Hematopoietic multipotent progenitor cell treated with erythropoietin and hydrocortisone succinate and interleukin-3 and kit ligand, for 17 days (in vitro differentiated cells): ENCODE data around the gene GPR3.
A peak's percentile ranks its signal among the peaks of the same experiment; 100 is the strongest.

ENCODE experiments used
- DNase-seq: peaks from one replicate; pipeline ENCODE4 v3.0.0-alpha.2; 2015; ENCODE audit warnings: low spot score

The GPR3 gene

GRCh38 chr1:27392096-27392777 is at the start of gene GPR3:
GPR3 (plus strand) TSS chr1:27392622; CDS start chr1:27393799, 1,177 bp downstream.
- peak; percentile 80 for DNase-seq

GRCh38 chr1:27342778-27343638 is 49.4 kb upstream of the GPR3 start:
- no peak for DNase-seq

- no peak for DNase-seq
Measured at GRCh38 chr1:27343639-27344025, 48.8 kb upstream of the GPR3 start.

GRCh38 chr1:27345272-27345671 is 47.1 kb upstream of the GPR3 start:
- no peak for DNase-seq

DNA sequence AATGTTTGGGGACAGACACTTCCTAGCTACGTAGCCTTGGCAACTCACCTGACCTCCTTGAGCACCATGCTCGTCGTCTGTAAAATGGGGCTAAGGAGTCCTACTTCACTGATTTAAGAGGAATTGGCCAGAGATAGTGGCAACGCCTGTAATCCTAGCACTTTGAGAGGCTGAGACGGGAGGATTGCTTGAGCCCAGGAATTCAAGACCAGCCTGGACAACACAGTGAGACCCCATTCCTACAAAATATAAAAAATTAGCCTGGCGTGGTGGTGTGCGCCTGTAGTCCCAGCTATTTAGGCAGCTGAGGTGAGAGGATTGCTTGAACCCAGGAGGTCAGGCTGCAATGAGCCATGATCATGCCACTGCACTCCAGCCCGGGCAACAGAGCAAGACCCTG is 46.1 kb upstream of the GPR3 start:
- no peak for DNase-seq

GRCh38 chr1:27346991-27347624 is 45.3 kb upstream of the GPR3 start:
- DNase-seq, result no peak

GRCh38 chr1:27348861-27349783 is 43.3 kb upstream of the GPR3 start:
- no peak for DNase-seq

DNA sequence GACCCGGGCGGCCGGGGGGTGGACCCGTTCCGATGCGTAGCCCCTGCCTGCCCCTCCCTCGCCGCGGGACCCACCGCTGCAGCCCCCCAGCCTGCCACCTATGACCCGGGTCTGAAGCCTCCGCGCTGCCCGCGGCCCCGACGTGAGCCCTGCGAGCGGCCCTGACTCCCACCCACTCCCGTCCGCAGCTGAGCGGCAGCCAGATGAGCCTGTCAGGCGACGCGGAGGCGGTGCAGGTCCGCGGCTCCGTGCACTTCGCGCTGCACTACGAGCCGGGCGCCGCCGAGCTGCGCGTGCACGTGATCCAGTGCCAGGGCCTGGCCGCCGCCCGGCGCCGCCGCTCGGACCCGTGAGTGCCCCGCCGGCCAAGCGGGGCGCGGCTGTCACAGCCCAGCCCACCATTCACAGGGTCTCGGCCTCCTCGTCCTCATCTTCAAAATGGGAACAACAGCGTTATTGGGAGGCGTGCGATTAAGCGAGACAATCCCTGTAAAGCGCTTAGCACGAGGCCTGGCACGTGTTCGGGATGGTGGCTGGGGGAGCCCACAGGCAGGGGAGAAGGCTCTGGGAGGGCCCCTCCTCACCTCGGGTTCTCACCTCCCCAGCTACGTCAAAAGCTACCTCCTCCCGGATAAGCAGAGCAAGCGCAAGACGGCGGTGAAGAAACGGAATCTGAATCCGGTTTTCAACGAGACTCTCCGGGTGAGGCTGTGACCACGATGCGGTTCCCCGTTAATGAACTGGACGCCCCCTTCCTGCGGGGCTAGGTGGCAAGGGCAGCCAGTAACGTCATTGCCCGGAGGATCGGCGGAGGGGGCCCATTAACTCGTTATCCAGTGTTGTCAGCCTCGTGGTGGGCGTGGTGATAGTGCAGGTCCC is 42.4 kb upstream of the GPR3 start:
- no peak for DNase-seq

- DNase-seq, result no peak
Measured at GRCh38 chr1:27350663-27351540, 41.5 kb upstream of the GPR3 start.

GRCh38 chr1:27351541-27352107 is 40.8 kb upstream of the GPR3 start:
- no peak for DNase-seq

DNA sequence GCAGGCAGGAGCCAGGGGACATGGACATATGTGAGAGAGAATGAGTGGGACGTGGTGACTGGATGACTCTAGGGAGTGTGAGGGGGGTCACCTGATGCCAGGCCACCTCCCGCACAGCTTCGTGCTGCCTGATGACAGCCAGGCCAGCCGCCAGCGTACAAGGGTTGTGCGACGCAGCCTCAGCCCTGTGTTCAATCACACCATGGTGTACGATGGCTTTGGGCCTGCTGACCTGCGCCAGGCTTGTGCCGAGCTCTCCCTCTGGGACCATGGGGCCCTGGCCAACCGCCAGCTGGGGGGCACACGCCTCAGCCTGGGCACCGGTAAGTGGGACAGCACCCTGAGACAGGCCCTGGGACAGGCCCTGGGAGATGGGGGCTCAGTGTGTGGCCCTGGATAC is 39.3 kb upstream of the GPR3 start:
- DNase-seq, result no peak

- no peak for DNase-seq
Measured at GRCh38 chr1:27353629-27354028, 38.8 kb upstream of the GPR3 start.

DNA sequence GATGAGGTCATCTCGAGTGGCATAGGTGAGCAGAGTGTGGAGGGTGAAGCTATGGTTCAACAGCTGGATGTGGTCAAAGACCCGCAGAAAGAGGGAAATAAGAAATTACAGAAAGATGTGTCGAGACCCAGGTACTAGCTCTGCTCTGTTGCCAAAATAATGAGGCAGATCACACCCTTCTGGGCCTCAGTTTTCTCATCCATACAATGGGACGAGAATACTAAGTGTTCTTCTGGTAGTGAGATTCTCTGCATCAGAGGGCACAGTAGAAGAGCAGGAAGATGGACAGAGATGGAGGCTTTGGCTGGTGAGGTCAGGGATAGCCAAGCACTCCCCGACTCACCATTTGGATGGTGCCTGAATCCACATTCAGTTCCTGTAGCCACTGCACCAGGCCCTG is 36.7 kb upstream of the GPR3 start:
- no peak for DNase-seq

GRCh38 chr1:27356277-27356618 is 36.2 kb upstream of the GPR3 start:
- DNase-seq, result no peak

DNA sequence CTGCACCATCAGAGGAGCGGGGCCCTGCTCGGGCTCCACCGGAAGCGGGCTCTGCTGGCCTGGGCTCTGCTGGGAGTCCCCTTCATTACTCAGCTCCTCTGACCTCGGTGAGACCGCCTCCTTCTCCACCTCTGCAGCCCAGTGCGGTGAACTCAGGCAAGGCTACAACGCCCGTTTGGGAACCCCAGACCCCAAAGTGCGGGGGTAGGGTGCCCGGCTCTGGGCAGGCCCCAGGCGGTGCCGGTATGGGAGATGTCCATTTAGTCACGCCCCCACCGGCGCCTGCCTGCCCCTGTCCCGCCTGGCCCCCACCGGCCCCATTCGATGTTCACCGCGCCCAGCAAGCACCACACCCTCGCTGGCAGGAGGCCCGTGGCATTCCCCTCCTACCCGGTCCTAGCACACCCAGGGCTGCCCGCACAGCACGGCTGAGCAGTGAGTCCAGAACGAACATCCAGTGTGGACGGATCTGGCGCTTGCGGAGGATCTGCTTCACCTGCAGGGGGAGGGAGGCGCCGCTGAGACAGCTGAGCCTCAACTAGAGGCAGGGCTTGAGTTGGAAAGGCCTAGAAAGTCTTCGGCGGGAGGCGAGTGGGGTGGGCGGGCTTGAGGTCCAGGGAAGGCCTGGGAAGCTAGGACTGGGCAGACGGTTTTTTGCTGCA is 35.7 kb upstream of the GPR3 start:
- DNase-seq, result peak; percentile 64

GRCh38 chr1:27357281-27358037 is 35.0 kb upstream of the GPR3 start:
- DNase-seq, result peak; percentile 78

DNA sequence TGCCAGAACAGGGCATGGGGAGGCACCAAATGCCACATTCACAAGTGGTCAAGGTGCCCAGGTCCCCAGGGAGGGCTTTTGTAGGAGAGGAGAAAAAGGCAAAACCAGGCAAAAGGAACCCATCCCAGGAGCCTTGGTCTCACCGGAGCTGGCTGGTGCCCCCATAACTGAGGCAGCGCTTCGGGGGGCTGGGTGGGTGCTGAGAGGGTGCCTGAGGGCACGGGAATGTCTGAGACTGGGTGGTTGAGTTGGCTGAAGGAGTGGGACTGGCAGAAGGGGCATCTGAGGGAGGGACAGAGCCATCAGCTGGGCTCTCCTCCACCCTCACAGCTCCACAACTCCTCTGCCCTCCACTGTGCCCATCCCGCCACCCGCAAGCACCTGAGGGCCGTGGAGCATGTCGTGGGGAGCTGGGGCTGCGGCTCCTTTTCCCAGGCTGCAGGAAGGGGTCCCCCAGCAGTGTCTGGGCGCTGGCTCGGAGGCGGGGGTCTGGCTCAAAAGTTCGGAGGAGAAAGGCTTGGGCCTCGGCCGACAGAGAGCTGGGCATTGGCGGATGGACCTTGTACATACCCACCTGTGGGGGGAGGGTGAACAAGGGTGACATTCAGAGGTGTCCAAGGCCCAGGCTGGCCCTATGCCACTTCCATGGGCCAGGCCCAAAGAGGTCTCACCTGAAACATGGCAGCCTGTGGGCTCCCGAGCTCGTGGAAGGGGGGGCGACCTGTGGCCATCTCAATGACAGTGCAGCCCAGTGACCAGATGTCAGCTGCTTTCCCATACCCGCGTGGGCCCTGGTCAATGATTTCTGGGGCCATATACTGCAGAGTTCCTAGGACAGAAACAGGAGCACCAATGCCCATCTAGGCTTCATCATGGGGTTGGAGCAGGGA is 34.1 kb upstream of the GPR3 start:
- no peak for DNase-seq
